GM12878 (cell line): ENCODE data around the gene REV3L. TPM values are rescaled to one million over a fixed set of nuclear protein-coding genes. Genes with fewer than 3 reads are reported as not detected.
A peak's percentile ranks its signal among the peaks of the same experiment; 100 is the strongest.

Experiments
- ATAC-seq: fragments of 200-7000 bp; cut with Tn5 transposase; 3 replicates; pipeline ENCODE4 v1.9.1; 2020; ENCODE audit warnings: mild to moderate bottlenecking, moderate library complexity
- BruUV-seq: library from RNA; stranded (reverse); fragments of 400-500 nt; replicated peaks from 2 replicates; lab custom pipeline; 2021; lab: Mats Ljungman, UMichigan
- CTCF ChIA-PET: fragments of 300-600 bp; sonication (Branson Sonifier 250); formaldehyde crosslinking; extraction: SDS; loops from one replicate; lab custom pipeline; 2021; ENCODE audit warnings: inconsistent platforms; lab: Yijun Ruan, JAX
- POLR2A ChIA-PET: fragments of 350-600 bp; formaldehyde crosslinking; extraction: SDS; loops from one replicate; lab custom pipeline; 2021; ENCODE audit warnings: inconsistent platforms; lab: Charles Lee
- RAD21 ChIA-PET: fragments of 300-600 bp; sonication (Branson Sonifier 250); formaldehyde crosslinking; loops from one replicate; lab custom pipeline; 2023; ENCODE audit warnings: antibody characterized with exemption; ENCODE audit not compliant: unreplicated experiment; lab: Charles Lee
- SMC1A ChIA-PET: fragments of 300-600 bp; sonication (Branson Sonifier 250); formaldehyde crosslinking; loops from one replicate; lab custom pipeline; 2023; ENCODE audit not compliant: unreplicated experiment, uncharacterized antibody; lab: Charles Lee
- DNase-seq: peaks from one replicate; pipeline ENCODE4 v3.0.0-alpha.2; 2011; ENCODE audit warnings: low read depth, low spot score
- FAIRE-seq: peaks from 3 replicates; lab custom pipeline; 2011; peaks lifted over from hg19 to GRCh38; lab: Jason Lieb, UNC
- H2AFZ ChIP-seq: 2 replicates; pipeline ENCODE4 v1.6.0; 2011; ENCODE audit warnings: low read depth, low read length, control low read depth; ENCODE audit not compliant: control insufficient read depth
- H3K27ac ChIP-seq: 2 replicates; pipeline ENCODE4 v1.5.1; 2011; ENCODE audit warnings: control low read depth; ENCODE audit not compliant: control insufficient read depth, insufficient read depth
- H3K27me3 ChIP-seq, 2 experiments: replicated peaks in 1 of 2; 2 replicates each; pipeline versions ENCODE4 v1.6.0 to v1.6.1; 2011; ENCODE audit warnings: low read length in 1 of 2; ENCODE audit not compliant: control insufficient read depth in 2 of 2, insufficient read depth in 2 of 2
- H3K36me3 ChIP-seq, 2 experiments: 2 replicates each; pipeline ENCODE4 v1.5.1; 2011; ENCODE audit warnings: low read length in 1 of 2; ENCODE audit not compliant: control insufficient read depth in 2 of 2, insufficient read depth in 2 of 2
- H3K4me1 ChIP-seq: 2 replicates; pipeline ENCODE4 v1.6.1; 2011; ENCODE audit warnings: mild to moderate bottlenecking, low read length, moderate library complexity, mixed read lengths; ENCODE audit not compliant: control insufficient read depth, insufficient read depth
- H3K4me2 ChIP-seq: 2 replicates; pipeline ENCODE4 v1.6.0; 2011; ENCODE audit warnings: control low read depth; ENCODE audit not compliant: control insufficient read depth, insufficient read depth
- H3K4me3 ChIP-seq: fragments of 200-600 bp; sonication (generic); 2 replicates; pipeline ENCODE4 v1.5.1; 2016
- H3K79me2 ChIP-seq: 2 replicates; pipeline ENCODE4 v1.6.0; 2011; ENCODE audit warnings: low read length; ENCODE audit not compliant: control insufficient read depth, insufficient read depth
- H3K9ac ChIP-seq: 2 replicates; pipeline ENCODE4 v1.8.0; 2011; ENCODE audit warnings: low read length, control low read depth, mixed read lengths; ENCODE audit not compliant: control insufficient read depth, insufficient read depth
- H3K9me3 ChIP-seq: replicated peaks from 3 replicates; pipeline ENCODE4 v1.5.1; 2011; ENCODE audit warnings: mild to moderate bottlenecking, low read length; ENCODE audit not compliant: control insufficient read depth, insufficient read depth
- H4K20me1 ChIP-seq: 2 replicates; pipeline ENCODE4 v1.6.0; 2011; ENCODE audit not compliant: control insufficient read depth, insufficient read depth
- BHLHE40 ChIP-seq, 2 experiments: fragments of 450-650 bp in 1 of 2; IDR thresholded peaks; 2 replicates each; pipeline ENCODE4 v1.6.1; 2011 to 2017; ENCODE audit warnings: low read depth in 2 of 2, borderline replicate concordance in 1 of 2, improper control_type of control experiment in 1 of 2, low read length in 1 of 2, mild to moderate bottlenecking in 1 of 2
- BRCA1 ChIP-seq: IDR thresholded peaks from 2 replicates; pipeline ENCODE4 v1.6.1; 2011; ENCODE audit warnings: low read depth, low read length, improper control_type of control experiment
- GATAD2B ChIP-seq: fragments of 450-650 bp; conservative IDR thresholded peaks from 2 replicates; pipeline ENCODE4 v1.6.1; 2017; ENCODE audit warnings: low read depth, mild to moderate bottlenecking, moderate library complexity
- KLF5 ChIP-seq: fragments of 450-650 bp; IDR thresholded peaks from 2 replicates; pipeline ENCODE4 v1.6.1; 2014; ENCODE audit warnings: mild to moderate bottlenecking; ENCODE audit not compliant: partially characterized antibody
- RBBP5 ChIP-seq: fragments of 200-600 bp; sonication (generic); conservative IDR thresholded peaks from 2 replicates; pipeline ENCODE4 v1.6.1; 2016
- RUNX3 ChIP-seq: IDR thresholded peaks from 2 replicates; pipeline ENCODE4 v1.6.1; 2012; ENCODE audit warnings: low read length, inconsistent platforms
- SRF ChIP-seq, 2 experiments: IDR thresholded peaks; 2 replicates each; pipeline ENCODE4 v1.6.1; 2011; ENCODE audit warnings: low read depth in 2 of 2, low read length in 2 of 2, mild to moderate bottlenecking in 1 of 2, moderate library complexity in 1 of 2
- SUPT20H ChIP-seq: IDR thresholded peaks from 2 replicates; pipeline ENCODE4 v1.6.1; 2011; ENCODE audit warnings: low read depth, mild to moderate bottlenecking, low read length, moderate library complexity, borderline replicate concordance; ENCODE audit not compliant: control insufficient read depth
- in situ Hi-C: fragments of 300-500 bp; cut with MboI; formaldehyde crosslinking; loops from 9 replicates; pipeline ENCODE4 v1.14.3; 2018; ENCODE audit warnings: mixed read lengths
- intact Hi-C: fragments of 100-400 bp; cut with micrococcal nuclease; formaldehyde crosslinking; loops from one replicate; pipeline ENCODE4 v1.14.2; 2022; ENCODE audit not compliant: unreplicated experiment
- polyA plus RNA-seq, 11 experiments: library from polyadenylated mRNA; depleted of rRNA in 4 of 11; unstranded in 6 of 11; stranded (reverse) in 5 of 11; fragments of >200 nt; fragmentation: Nextera tagmentation in 4 of 11; fragmentation: Illumina TruSeq in 1 of 11; extraction: Ambion mirVana in 4 of 11; extraction: Trizol in 1 of 11; gene quantifications; 1 replicate in 1 of 11; 2 replicates in 10 of 11; pipeline versions ENCODE4 v1.2.1 to v1.2.3, GENCODE V29; 2011 to 2016; ENCODE audit warnings: inconsistent platforms in 2 of 11, missing spikeins in 2 of 11, low read depth in 1 of 11
- total RNA-seq, 4 experiments: library from RNA; depleted of rRNA in 3 of 4; stranded (reverse); fragments of >200 nt in 3 of 4; fragmentation: Illumina TruSeq in 1 of 4; extraction: Trizol in 1 of 4; gene quantifications; 2 replicates each; pipeline versions ENCODE4 v1.2.1 to v1.2.3, GENCODE V29; 2013 to 2021
- TF ChIP-seq, protein P1 (sequence below): fragments of 450-650 bp; IDR thresholded peaks from 2 replicates; pipeline ENCODE4 v1.6.1; 2017; ENCODE audit warnings: borderline replicate concordance
- TF ChIP-seq, protein P2 (sequence below): fragments of 450-650 bp; IDR thresholded peaks from 2 replicates; pipeline ENCODE4 v1.6.1; 2017; ENCODE audit warnings: mild to moderate bottlenecking, moderate library complexity

Gene REV3L
- total and polyA plus RNA-seq, 10 of the 15 experiments (the other 5 are each of a cell fraction or from before 2014, with no cell fraction given) = 7.6 to 33.6 (median 21.5) TPM

DNA sequence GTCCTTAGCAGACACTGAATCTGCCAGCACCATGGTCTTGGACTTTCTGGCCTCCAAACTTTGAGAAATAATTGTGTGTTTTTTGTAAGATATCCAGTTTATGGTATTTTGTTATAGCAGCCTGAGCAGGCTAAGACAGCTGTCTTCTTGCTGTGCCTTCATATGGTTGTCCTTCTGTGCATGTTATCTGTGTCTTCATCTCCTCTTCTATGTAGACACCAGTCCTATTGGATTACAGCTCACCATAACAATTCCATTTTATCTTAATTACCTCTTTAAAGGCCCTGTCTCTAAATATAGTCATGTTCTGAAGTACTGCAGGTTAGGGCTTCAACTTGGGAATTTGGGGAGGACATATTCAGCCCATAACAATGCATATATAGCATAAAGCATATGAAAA lies 44.3 kb upstream of the REV3L start:
- no peaks in the 10 kb centered on the region for H3K9me3 ChIP-seq
- H3K4me2 ChIP-seq = no peak overlapping the region
- SMC1A ChIA-PET = interaction anchor here (0.9 to 1.6 kb wide), 3 partner anchors 9 to 49 kb away, joined by 3 to 5 read pairs (median 3); no protein-coding TSS in a partner anchor
- BruUV-seq = no TSS peak
- no peaks in the 10 kb centered on the region for H4K20me1 ChIP-seq
- H3K27ac ChIP-seq = no peak overlapping the region
- H3K9ac ChIP-seq = no peak overlapping the region
- no peaks in the 10 kb centered on the region for H3K36me3 ChIP-seq
- DNase-seq (no peak), ATAC-seq (no peak), FAIRE-seq (no peak)
- no peaks in the 10 kb centered on the region for H3K79me2 ChIP-seq
- RAD21 ChIA-PET = no interaction called here
- no peak overlapping the region for H3K4me3 ChIP-seq
- CTCF ChIA-PET = interaction anchor here (0.6 kb wide), 1 partner anchor 809 kb away, joined by 3 read pairs; no protein-coding TSS in a partner anchor
- no peaks in the 10 kb centered on the region for H3K4me1 ChIP-seq
- intact Hi-C loops (no loop called here), in situ Hi-C loops (no loop called here)
- no peak overlapping the region for H2AFZ ChIP-seq
- H3K27me3 ChIP-seq = no peaks in the 10 kb centered on the region
- POLR2A ChIA-PET = interaction anchor here (0.6 kb wide), 2 partner anchors 11 to 180 kb away, joined by 3 to 6 read pairs; no protein-coding TSS in a partner anchor
- no peak for TF ChIP-seq RBBP5
- TF ChIP-seq GATAD2B = no peak
- no peak for TF ChIP-seq BHLHE40 (IDR thresholded peaks at IDR 0.05; ENCODE audit: borderline replicate concordance in 1 of 2, low read depth in 2 of 2, low read length in 1 of 2)
- TF ChIP-seq, protein P1, sequence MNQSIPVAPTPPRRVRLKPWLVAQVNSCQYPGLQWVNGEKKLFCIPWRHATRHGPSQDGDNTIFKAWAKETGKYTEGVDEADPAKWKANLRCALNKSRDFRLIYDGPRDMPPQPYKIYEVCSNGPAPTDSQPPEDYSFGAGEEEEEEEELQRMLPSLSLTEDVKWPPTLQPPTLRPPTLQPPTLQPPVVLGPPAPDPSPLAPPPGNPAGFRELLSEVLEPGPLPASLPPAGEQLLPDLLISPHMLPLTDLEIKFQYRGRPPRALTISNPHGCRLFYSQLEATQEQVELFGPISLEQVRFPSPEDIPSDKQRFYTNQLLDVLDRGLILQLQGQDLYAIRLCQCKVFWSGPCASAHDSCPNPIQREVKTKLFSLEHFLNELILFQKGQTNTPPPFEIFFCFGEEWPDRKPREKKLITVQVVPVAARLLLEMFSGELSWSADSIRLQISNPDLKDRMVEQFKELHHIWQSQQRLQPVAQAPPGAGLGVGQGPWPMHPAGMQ = no peak
- TF ChIP-seq SRF (IDR thresholded peaks at IDR 0.05; ENCODE audit: low read depth in 2 of 2, low read length in 2 of 2) = no peak

DNA sequence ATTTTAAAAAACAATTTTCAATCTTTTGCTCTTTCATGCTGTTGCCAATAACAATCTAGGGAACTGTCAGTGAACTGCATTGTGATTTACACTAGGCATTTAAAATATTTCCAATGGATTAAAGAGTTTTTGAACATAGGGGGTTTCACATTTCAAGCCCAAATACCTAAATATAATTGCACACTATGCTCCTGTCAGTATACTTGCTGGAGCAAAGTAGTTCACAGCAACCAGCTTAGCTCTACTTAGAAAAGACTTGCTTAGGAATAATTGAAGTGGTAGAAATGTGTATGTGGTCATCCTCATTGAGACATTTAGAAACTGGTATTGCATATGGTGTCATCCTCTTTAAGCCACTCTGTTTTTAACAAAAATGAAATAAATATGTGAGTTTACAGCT lies 41.7 kb upstream of the REV3L start:
- H3K4me3 ChIP-seq = no peak overlapping the region
- H3K27ac ChIP-seq = no peak overlapping the region
- BruUV-seq = no TSS peak
- H3K9me3 ChIP-seq = no peaks in the 10 kb centered on the region
- intact Hi-C loops (no loop called here), in situ Hi-C loops (no loop called here)
- no peak overlapping the region for H3K4me2 ChIP-seq
- SMC1A ChIA-PET = interaction anchor here (0.6 to 1.6 kb wide), 9 partner anchors 9 to 436 kb away, joined by 3 to 5 read pairs (median 3); a partner anchor contains a TSS
- DNase-seq (no peak), ATAC-seq (0 out of 3 replicates have a peak, but pooled peaks have one; percentile 27), FAIRE-seq (no peak)
- no peaks in the 10 kb centered on the region for H3K27me3 ChIP-seq
- POLR2A ChIA-PET = interaction anchor here (1.5 kb wide), 1 partner anchor 26 kb away, joined by 3 read pairs; no protein-coding TSS in a partner anchor
- H3K79me2 ChIP-seq = no peaks in the 10 kb centered on the region
- no peaks in the 10 kb centered on the region for H3K4me1 ChIP-seq
- no peaks in the 10 kb centered on the region for H4K20me1 ChIP-seq
- RAD21 ChIA-PET = interaction anchor here (0.6 to 1.1 kb wide), 2 partner anchors 34 to 228 kb away, joined by 3 read pairs; no protein-coding TSS in a partner anchor
- no peak overlapping the region for H3K9ac ChIP-seq
- no peaks in the 10 kb centered on the region for H3K36me3 ChIP-seq
- CTCF ChIA-PET = interaction anchor here (2.0 kb wide), 1 partner anchor 266 kb away, joined by 8 read pairs; a partner anchor contains a TSS
- H2AFZ ChIP-seq = no peak overlapping the region
- no peak for TF ChIP-seq BRCA1
- TF ChIP-seq RUNX3 = peak; percentile 25; the same call in 1 of the 2 replicates
- TF ChIP-seq, protein P2, sequence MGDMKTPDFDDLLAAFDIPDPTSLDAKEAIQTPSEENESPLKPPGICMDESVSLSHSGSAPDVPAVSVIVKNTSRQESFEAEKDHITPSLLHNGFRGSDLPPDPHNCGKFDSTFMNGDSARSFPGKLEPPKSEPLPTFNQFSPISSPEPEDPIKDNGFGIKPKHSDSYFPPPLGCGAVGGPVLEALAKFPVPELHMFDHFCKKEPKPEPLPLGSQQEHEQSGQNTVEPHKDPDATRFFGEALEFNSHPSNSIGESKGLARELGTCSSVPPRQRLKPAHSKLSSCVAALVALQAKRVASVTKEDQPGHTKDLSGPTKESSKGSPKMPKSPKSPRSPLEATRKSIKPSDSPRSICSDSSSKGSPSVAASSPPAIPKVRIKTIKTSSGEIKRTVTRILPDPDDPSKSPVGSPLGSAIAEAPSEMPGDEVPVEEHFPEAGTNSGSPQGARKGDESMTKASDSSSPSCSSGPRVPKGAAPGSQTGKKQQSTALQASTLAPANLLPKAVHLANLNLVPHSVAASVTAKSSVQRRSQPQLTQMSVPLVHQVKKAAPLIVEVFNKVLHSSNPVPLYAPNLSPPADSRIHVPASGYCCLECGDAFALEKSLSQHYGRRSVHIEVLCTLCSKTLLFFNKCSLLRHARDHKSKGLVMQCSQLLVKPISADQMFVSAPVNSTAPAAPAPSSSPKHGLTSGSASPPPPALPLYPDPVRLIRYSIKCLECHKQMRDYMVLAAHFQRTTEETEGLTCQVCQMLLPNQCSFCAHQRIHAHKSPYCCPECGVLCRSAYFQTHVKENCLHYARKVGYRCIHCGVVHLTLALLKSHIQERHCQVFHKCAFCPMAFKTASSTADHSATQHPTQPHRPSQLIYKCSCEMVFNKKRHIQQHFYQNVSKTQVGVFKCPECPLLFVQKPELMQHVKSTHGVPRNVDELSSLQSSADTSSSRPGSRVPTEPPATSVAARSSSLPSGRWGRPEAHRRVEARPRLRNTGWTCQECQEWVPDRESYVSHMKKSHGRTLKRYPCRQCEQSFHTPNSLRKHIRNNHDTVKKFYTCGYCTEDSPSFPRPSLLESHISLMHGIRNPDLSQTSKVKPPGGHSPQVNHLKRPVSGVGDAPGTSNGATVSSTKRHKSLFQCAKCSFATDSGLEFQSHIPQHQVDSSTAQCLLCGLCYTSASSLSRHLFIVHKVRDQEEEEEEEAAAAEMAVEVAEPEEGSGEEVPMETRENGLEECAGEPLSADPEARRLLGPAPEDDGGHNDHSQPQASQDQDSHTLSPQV = no peak
- TF ChIP-seq KLF5 = no peak
- no peak for TF ChIP-seq SUPT20H
